GM23338 (cell line): ENCODE results near the gene GRK5. TPM values are rescaled to one million over a fixed set of nuclear protein-coding genes. Genes with fewer than 3 reads are reported as not detected.
A peak's percentile ranks its signal among the peaks of the same experiment; 100 is the strongest.

Experiments used
- ATAC-seq: fragments of 200-7000 bp; cut with Tn5 transposase; 3 replicates; pipeline ENCODE4 v1.9.1; 2020
- DNase-seq: peaks from one replicate; pipeline ENCODE4 v3.0.0-alpha.2; 2015; ENCODE audit warnings: low spot score
- H2AFZ ChIP-seq: fragments of 200-600 bp; sonication (generic); 2 replicates; pipeline ENCODE4 v1.8.0; 2016; ENCODE audit warnings: antibody characterized with exemption, mild to moderate bottlenecking, moderate library complexity
- H3F3A ChIP-seq: fragments of 200-600 bp; sonication (generic); replicated peaks from 2 replicates; pipeline ENCODE4 v1.8.0; 2017; ENCODE audit warnings: antibody characterized with exemption, mixed run types, low read depth
- H3K27ac ChIP-seq: fragments of 200-600 bp; sonication (generic); 2 replicates; pipeline ENCODE4 v1.6.1; 2016; ENCODE audit warnings: low read depth
- H3K27me3 ChIP-seq: fragments of 200-600 bp; sonication (generic); 2 replicates; pipeline ENCODE4 v1.8.0; 2016; ENCODE audit warnings: mild to moderate bottlenecking, mixed run types, moderate library complexity; ENCODE audit not compliant: insufficient read depth
- H3K36me3 ChIP-seq: fragments of 200-600 bp; sonication (generic); 2 replicates; pipeline ENCODE4 v1.8.0; 2016; ENCODE audit warnings: mild to moderate bottlenecking; ENCODE audit not compliant: insufficient read depth
- H3K4me1 ChIP-seq: fragments of 200-600 bp; sonication (generic); 2 replicates; pipeline ENCODE4 v1.8.0; 2016; ENCODE audit warnings: mild to moderate bottlenecking, moderate library complexity; ENCODE audit not compliant: insufficient read depth
- H3K4me2 ChIP-seq: fragments of 200-600 bp; sonication (generic); 2 replicates; pipeline ENCODE4 v1.7.1; 2017; ENCODE audit warnings: mixed run types
- H3K4me3 ChIP-seq: fragments of 200-600 bp; sonication (generic); 2 replicates; pipeline ENCODE4 v1.6.1; 2016; ENCODE audit warnings: mixed run types
- H3K79me2 ChIP-seq: fragments of 200-600 bp; sonication (generic); replicated peaks from 2 replicates; pipeline ENCODE4 v1.8.0; 2017; ENCODE audit warnings: mild to moderate bottlenecking; ENCODE audit not compliant: insufficient read depth
- H3K9me2 ChIP-seq: fragments of 200-600 bp; sonication (generic); 2 replicates; pipeline ENCODE4 v1.8.0; 2017; ENCODE audit not compliant: insufficient read depth
- H4K20me1 ChIP-seq: fragments of 200-600 bp; sonication (generic); replicated peaks from 2 replicates; pipeline ENCODE4 v1.8.0; 2017; ENCODE audit warnings: mild to moderate bottlenecking; ENCODE audit not compliant: insufficient read depth
- H3K27ac Mint-ChIP-seq: 2 replicates; pipeline ENCODE4 v1.8.0; 2020; ENCODE audit warnings: inconsistent platforms, mild to moderate bottlenecking, moderate library complexity, mixed read lengths
- H3K27me3 Mint-ChIP-seq: 3 replicates; pipeline ENCODE4 v1.8.0; 2022; ENCODE audit warnings: low read depth, mild to moderate bottlenecking, moderate library complexity, mixed read lengths, inconsistent platforms; ENCODE audit not compliant: insufficient read depth, poor library complexity
- H3K36me3 Mint-ChIP-seq: 3 replicates; pipeline ENCODE4 v1.8.0; 2021; ENCODE audit warnings: low read depth, mild to moderate bottlenecking, inconsistent platforms, moderate library complexity, mixed read lengths
- H3K4me1 Mint-ChIP-seq: 3 replicates; pipeline ENCODE4 v1.8.0; 2020; ENCODE audit warnings: mild to moderate bottlenecking, inconsistent platforms, mixed read lengths
- H3K4me3 Mint-ChIP-seq: 3 replicates; pipeline ENCODE4 v1.8.0; 2021; ENCODE audit warnings: moderate library complexity, mild to moderate bottlenecking, inconsistent platforms, mixed read lengths
- H3K9me3 Mint-ChIP-seq: 3 replicates; pipeline ENCODE4 v1.8.0; 2020; ENCODE audit warnings: moderate library complexity, mild to moderate bottlenecking, inconsistent platforms, mixed read lengths
- CREB1 ChIP-seq: fragments of 250-450 bp; sonication (Bioruptor Pico); IDR thresholded peaks from 2 replicates; pipeline ENCODE4 v1.5.0; 2020; ENCODE audit warnings: low read depth, mild to moderate bottlenecking, moderate library complexity
- EZH2phosphoT487 ChIP-seq: fragments of 200-600 bp; sonication (generic); IDR thresholded peaks from one replicate; pipeline ENCODE4 v1.8.1; 2018; ENCODE audit warnings: antibody characterized with exemption; ENCODE audit not compliant: unreplicated experiment
- NANOG ChIP-seq: IDR thresholded peaks from 2 replicates; pipeline ENCODE4 v1.6.1; 2016; ENCODE audit warnings: antibody characterized with exemption, borderline replicate concordance
- ZNF331 ChIP-seq: fragments of 250-450 bp; sonication (Bioruptor Pico); IDR thresholded peaks from 2 replicates; pipeline ENCODE4 v1.5.0; 2020; ENCODE audit warnings: low read depth, mild to moderate bottlenecking, moderate library complexity
- polyA plus RNA-seq: library from polyadenylated mRNA; unstranded; fragments of >200 nt; fragmentation: Nextera tagmentation; extraction: Ambion mirVana; gene quantifications from 2 replicates; pipeline ENCODE4 v1.2.1, GENCODE V29; 2016
- total RNA-seq: library from RNA; depleted of rRNA; stranded (reverse); fragments of >200 nt; shearing (Covaris generic); gene quantifications from 2 replicates; pipeline ENCODE4 v1.2.3, GENCODE V29; 2014
- TF ChIP-seq, protein P1 (sequence below), 2 experiments: fragments of 200-600 bp in 1 of 2; sonication (generic) in 1 of 2; conservative IDR thresholded peaks; 2 replicates each; pipeline versions ENCODE4 v1.5.1 to v1.6.1; 2016 to 2017; ENCODE audit warnings: antibody characterized with exemption in 2 of 2, low read depth in 2 of 2, mild to moderate bottlenecking in 2 of 2, moderate library complexity in 1 of 2
- TF ChIP-seq, protein P2 (sequence below): IDR thresholded peaks from 2 replicates; pipeline ENCODE4 v1.6.1; 2016; ENCODE audit warnings: antibody characterized with exemption

GRK5 gene
- total and polyA plus RNA-seq, 2 experiments from 2014 or later: 0.53 to 2.0 TPM

DNA sequence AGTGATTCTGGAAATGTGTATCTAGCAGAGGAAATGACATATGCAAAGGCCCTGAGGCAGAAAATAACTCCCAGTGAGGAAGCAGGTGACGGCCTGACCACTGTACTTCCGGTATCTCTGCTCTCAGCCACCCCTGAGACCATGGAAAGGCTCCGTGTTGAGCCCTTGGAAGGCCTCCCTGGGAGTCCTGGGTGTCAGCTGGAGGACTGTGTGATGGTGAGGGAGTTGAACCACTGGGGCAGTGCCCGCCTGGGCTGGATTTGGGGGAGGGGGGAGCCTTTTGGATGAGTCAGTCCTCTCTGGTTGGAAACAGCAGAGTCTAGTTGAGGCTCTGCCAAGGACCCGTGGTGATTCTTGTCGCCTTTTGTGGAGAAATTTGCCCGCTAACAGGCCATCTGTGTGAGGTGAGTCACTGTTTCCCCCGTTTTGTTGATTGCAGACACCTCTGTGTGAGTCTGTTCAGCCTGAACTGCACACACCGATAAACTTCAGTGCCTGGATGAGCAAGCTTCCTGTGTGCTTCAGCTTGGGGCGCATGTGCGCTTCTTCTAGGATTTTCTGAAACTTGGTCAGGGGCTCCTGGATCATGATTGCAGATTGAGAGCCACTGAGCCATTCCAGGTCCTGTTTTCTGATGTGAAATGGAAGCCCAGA is 98.6 kb downstream of the GRK5 start:
- no peak for TF ChIP-seq EZH2phosphoT487
- Histone ChIP-seq H2AFZ (no peak overlapping the region), H3K36me3 (no peaks in the 10 kb centered on the region), H3K9me2 (no peaks in the 10 kb centered on the region), H4K20me1 (no peaks in the 10 kb centered on the region), H3K4me3 (no peak overlapping the region), H3K4me2 (no peak overlapping the region), H3K27me3 (no peaks in the 10 kb centered on the region), H3K79me2 (no peaks in the 10 kb centered on the region), H3K27ac (no peak overlapping the region), H3K4me1 (no peaks in the 10 kb centered on the region), H3F3A (no peaks in the 10 kb centered on the region)
- Mint-ChIP-seq H3K4me1 (no peaks in the 10 kb centered on the region), H3K9me3 (no peaks in the 10 kb centered on the region), H3K4me3 (no peak overlapping the region), H3K27me3 (peaks cover 8% of the 10 kb centered on the region), H3K27ac (no peak overlapping the region), H3K36me3 (no peaks in the 10 kb centered on the region; the same call in 2 of the 3 replicates)
- DNase-seq (no peak), ATAC-seq (no peak)

DNA sequence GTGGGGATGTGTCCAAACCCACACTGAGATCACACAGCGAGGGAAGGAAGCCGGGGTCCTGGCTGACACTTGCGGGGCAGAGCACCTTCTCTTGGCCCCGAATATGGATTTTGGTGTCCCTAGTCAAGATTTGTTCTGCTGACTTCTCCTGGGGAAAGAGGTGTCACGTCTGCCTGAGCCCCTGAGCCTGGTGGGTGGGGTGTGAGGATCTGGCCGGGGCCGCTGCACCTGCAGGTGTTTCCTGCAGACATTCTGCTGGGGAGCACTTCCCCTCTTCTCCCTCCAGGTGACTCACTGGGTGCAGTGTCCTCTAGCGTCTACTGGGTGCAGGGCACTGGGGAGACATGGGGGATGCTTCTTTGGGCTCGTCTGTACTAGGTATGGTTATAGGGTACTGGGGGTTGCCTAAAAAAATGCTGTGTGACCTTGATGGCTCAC is 99.2 kb downstream of the GRK5 start:
- Histone ChIP-seq H3K79me2 (no peaks in the 10 kb centered on the region), H3K27me3 (no peaks in the 10 kb centered on the region), H3F3A (no peaks in the 10 kb centered on the region), H2AFZ (no peak overlapping the region), H3K4me3 (no peak overlapping the region), H3K4me2 (no peak overlapping the region), H3K36me3 (no peaks in the 10 kb centered on the region), H3K27ac (no peak overlapping the region), H3K9me2 (no peaks in the 10 kb centered on the region), H4K20me1 (no peaks in the 10 kb centered on the region), H3K4me1 (no peaks in the 10 kb centered on the region)
- Mint-ChIP-seq H3K36me3 (no peaks in the 10 kb centered on the region; the same call in 2 of the 3 replicates), H3K9me3 (no peaks in the 10 kb centered on the region), H3K4me3 (no peak overlapping the region), H3K4me1 (no peaks in the 10 kb centered on the region), H3K27me3 (peaks cover 6% of the 10 kb centered on the region), H3K27ac (no peak overlapping the region)
- DNase-seq (no peak), ATAC-seq (peak; percentile 71)
- TF ChIP-seq NANOG: no peak
- TF ChIP-seq, protein P1, sequence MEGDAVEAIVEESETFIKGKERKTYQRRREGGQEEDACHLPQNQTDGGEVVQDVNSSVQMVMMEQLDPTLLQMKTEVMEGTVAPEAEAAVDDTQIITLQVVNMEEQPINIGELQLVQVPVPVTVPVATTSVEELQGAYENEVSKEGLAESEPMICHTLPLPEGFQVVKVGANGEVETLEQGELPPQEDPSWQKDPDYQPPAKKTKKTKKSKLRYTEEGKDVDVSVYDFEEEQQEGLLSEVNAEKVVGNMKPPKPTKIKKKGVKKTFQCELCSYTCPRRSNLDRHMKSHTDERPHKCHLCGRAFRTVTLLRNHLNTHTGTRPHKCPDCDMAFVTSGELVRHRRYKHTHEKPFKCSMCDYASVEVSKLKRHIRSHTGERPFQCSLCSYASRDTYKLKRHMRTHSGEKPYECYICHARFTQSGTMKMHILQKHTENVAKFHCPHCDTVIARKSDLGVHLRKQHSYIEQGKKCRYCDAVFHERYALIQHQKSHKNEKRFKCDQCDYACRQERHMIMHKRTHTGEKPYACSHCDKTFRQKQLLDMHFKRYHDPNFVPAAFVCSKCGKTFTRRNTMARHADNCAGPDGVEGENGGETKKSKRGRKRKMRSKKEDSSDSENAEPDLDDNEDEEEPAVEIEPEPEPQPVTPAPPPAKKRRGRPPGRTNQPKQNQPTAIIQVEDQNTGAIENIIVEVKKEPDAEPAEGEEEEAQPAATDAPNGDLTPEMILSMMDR (conservative IDR thresholded peaks at IDR 0.05; ENCODE audit: low read depth in 2 of 2): peak in 1 of 2 experiments; percentile 40; a peak in 3 of 4 replicates

DNA sequence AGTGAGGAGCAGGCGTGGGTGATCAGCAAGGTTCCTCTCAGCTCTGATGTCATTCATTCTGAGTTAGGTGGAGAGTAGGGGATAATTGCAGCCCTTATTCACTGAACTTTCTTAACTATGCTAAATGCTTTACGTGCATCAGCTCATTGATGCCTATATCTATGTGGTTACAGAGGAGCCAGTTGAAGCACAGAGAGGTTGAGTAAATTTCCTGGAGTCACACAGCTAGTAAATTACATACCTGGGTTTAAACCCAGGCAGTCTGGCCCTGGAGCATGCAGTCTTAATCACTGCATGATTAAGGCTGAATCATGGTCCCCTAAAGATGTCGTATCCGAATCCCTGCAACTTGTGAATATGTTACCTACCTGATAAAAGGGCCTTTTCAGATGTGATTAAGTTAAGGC is 99.6 kb downstream of the GRK5 start:
- no peaks in the 10 kb centered on the region for H3K9me3 Mint-ChIP-seq
- H3K27me3 Mint-ChIP-seq: peaks cover 6% of the 10 kb centered on the region
- DNase-seq (no peak), ATAC-seq (no peak)
- no peaks in the 10 kb centered on the region for H3K4me1 ChIP-seq
- no peak overlapping the region for H2AFZ ChIP-seq
- TF ChIP-seq, protein P2, sequence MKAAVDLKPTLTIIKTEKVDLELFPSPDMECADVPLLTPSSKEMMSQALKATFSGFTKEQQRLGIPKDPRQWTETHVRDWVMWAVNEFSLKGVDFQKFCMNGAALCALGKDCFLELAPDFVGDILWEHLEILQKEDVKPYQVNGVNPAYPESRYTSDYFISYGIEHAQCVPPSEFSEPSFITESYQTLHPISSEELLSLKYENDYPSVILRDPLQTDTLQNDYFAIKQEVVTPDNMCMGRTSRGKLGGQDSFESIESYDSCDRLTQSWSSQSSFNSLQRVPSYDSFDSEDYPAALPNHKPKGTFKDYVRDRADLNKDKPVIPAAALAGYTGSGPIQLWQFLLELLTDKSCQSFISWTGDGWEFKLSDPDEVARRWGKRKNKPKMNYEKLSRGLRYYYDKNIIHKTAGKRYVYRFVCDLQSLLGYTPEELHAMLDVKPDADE: no peak
- TF ChIP-seq CREB1 (no peak), ZNF331 (CRISPR knock-in tag) (no peak)
- H3K79me2 ChIP-seq: no peaks in the 10 kb centered on the region
- no peak overlapping the region for H3K4me3 Mint-ChIP-seq
- H3K27ac Mint-ChIP-seq: no peak overlapping the region
- H3K4me1 Mint-ChIP-seq: no peaks in the 10 kb centered on the region
- H3K36me3 ChIP-seq: no peaks in the 10 kb centered on the region
- no peak overlapping the region for H3K4me2 ChIP-seq
- H3K27me3 ChIP-seq: no peaks in the 10 kb centered on the region
- H3F3A ChIP-seq: no peaks in the 10 kb centered on the region
- no peaks in the 10 kb centered on the region for H4K20me1 ChIP-seq
- no peak overlapping the region for H3K27ac ChIP-seq
- H3K9me2 ChIP-seq: no peaks in the 10 kb centered on the region
- H3K36me3 Mint-ChIP-seq: no peaks in the 10 kb centered on the region; the same call in 2 of the 3 replicates
- no peak overlapping the region for H3K4me3 ChIP-seq
